ENCODE measurements around the gene HSPB6. TPM values are rescaled to one million over a fixed set of nuclear protein-coding genes. Genes with fewer than 3 reads are reported as not detected.

Gene HSPB6
- polyA plus RNA-seq, 1 donor (not counting 4 experiments of a cell fraction or from before 2014, with no cell fraction given), result not detected

DNA sequence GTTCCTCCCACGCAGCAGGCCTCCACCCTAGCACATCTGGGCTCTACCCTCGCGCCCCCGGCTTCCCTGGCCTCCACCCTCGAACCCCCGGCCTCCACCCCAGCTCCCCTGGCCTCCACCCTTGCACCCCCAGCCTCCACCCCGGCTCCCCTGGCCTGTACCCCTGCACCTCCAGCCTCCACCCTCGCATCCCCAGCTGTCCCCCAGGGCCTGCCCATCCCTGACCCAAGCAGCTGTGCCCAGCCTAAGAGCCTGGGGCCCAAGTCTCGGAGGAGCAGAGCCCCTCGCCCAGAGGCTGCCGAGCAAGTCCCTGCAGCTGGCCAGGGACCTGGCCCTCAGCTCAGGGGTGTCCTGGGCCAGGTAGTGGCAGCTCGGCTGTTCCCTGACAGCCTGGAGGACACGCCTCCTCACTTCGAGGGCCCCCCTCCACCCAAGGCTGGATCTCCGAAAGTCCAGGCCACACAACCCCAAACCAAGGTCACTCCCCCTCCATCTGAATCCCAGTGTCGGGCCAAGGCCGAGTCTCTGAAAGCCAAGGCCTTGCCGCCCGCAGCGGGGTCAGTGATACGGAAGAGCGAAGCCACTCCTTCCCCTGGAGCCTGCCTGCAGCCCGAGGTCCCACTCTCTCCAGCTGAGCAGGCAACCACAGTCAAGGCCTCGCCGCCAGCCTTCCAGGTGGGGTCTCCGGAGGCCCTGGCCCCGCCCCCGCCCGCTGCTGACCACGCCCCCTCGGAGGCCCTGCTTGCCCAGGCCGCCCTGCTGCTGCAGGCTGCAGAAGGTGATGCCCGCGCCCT, 10.7 kb upstream of the HSPB6 start:
- no peak overlapping the region for H3K4me2 ChIP-seq (ENCODE audit: control insufficient read depth, extremely low read depth, insufficient read depth, low read depth, low read length)
- H3K4me3 ChIP-seq (ENCODE audit: control insufficient read depth in 2 of 3, extremely low read depth in 1 of 3, insufficient read depth in 2 of 3, low read depth in 1 of 3, low read length in 3 of 3), result no peak overlapping the region
- H2AFZ ChIP-seq (ENCODE audit: control insufficient read depth, low read length), result no peak overlapping the region
- no peaks in the 10 kb centered on the region for H3K9me3 ChIP-seq (ENCODE audit: control insufficient read depth, low read depth, low read length)
- no peaks in the 10 kb centered on the region for H3K9me1 ChIP-seq (ENCODE audit: control insufficient read depth, extremely low read depth, insufficient read depth, low read length)
- DNase-seq (ENCODE audit: low read depth, low spot score) (no peak), FAIRE-seq (no peak)
- no peak overlapping the region for H3K27ac ChIP-seq (ENCODE audit: control insufficient read depth, insufficient read depth, low read length)
- no peak overlapping the region for H3K9ac ChIP-seq (ENCODE audit: control insufficient read depth, extremely low read depth, insufficient read depth, low read length)
- peaks cover 7 to 13% of the 10 kb centered on the region in 2 experiments for H3K36me3 ChIP-seq (ENCODE audit: control insufficient read depth in 2 of 2, extremely low read depth in 1 of 2, insufficient read depth in 2 of 2, low read length in 2 of 2)
- no peaks in the 10 kb centered on the region for H3K79me2 ChIP-seq (ENCODE audit: control insufficient read depth, insufficient read depth, low read length)
- dilution Hi-C loops (cut with MboI; ENCODE audit: extremely low pct_ligation_motif_present, low sequenced_read_pairs), result no loop called here
- TF ChIP-seq, protein P1, sequence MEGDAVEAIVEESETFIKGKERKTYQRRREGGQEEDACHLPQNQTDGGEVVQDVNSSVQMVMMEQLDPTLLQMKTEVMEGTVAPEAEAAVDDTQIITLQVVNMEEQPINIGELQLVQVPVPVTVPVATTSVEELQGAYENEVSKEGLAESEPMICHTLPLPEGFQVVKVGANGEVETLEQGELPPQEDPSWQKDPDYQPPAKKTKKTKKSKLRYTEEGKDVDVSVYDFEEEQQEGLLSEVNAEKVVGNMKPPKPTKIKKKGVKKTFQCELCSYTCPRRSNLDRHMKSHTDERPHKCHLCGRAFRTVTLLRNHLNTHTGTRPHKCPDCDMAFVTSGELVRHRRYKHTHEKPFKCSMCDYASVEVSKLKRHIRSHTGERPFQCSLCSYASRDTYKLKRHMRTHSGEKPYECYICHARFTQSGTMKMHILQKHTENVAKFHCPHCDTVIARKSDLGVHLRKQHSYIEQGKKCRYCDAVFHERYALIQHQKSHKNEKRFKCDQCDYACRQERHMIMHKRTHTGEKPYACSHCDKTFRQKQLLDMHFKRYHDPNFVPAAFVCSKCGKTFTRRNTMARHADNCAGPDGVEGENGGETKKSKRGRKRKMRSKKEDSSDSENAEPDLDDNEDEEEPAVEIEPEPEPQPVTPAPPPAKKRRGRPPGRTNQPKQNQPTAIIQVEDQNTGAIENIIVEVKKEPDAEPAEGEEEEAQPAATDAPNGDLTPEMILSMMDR (optimal IDR thresholded peaks at IDR 0.05 in 1 of 3, IDR thresholded peaks at IDR 0.05 in 1 of 3, conservative IDR thresholded peaks at IDR 0.05 in 1 of 3; ENCODE audit: extremely low read depth in 1 of 3, insufficient read depth in 2 of 3, low read length in 3 of 3), result no peak
- TF ChIP-seq EZH2 (IDR thresholded peaks at IDR 0.05; ENCODE audit: low read length), result no peak
- H3K4me1 ChIP-seq (ENCODE audit: control insufficient read depth, extremely low read depth, insufficient read depth, low read length), result no peaks in the 10 kb centered on the region
- no peaks in the 10 kb centered on the region for H3K27me3 ChIP-seq (ENCODE audit: control insufficient read depth, extremely low read depth, insufficient read depth, low read length)
- H4K20me1 ChIP-seq (ENCODE audit: control insufficient read depth, extremely low read depth, insufficient read depth, low read length), result no peaks in the 10 kb centered on the region

DNA sequence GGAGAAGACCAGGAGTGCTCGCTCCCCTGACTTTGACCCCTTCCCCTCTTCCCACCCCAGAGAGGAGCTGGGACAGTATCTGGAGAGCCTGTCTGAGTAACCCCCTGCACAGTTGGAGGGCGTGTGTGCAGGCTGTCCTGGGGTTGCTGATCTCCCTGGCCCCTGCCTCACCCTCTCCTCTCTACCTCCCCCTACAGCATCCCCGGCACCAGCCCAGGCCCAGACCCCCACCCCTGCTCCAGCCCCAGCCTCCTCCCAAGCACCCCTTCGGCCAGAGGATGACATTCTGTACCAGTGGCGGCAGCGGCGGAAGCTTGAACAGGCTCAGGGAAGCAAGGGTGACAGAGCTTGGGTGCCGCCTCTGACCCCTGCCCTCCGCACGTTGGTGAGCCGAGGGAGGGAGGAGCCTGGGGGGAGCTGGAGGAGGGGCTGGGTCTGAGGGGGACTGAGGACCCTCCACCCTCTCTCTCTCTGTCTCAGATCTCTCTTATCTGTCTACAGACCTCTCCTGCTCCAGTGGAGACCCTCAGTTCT, 9.8 kb upstream of the HSPB6 start:
- FAIRE-seq, result no peak
- no peaks in the 10 kb centered on the region for H3K79me2 ChIP-seq (ENCODE audit: control insufficient read depth, insufficient read depth, low read length)
- no peak overlapping the region for H3K27ac ChIP-seq (ENCODE audit: control insufficient read depth, insufficient read depth, low read length)
- H4K20me1 ChIP-seq (ENCODE audit: control insufficient read depth, extremely low read depth, insufficient read depth, low read length), result no peaks in the 10 kb centered on the region
- no peaks in the 10 kb centered on the region for H3K9me3 ChIP-seq (ENCODE audit: control insufficient read depth, low read depth, low read length)
- H2AFZ ChIP-seq (ENCODE audit: control insufficient read depth, low read length), result no peak overlapping the region
- dilution Hi-C loops (cut with MboI; ENCODE audit: extremely low pct_ligation_motif_present, low sequenced_read_pairs), result no loop called here
- no peak overlapping the region for H3K9ac ChIP-seq (ENCODE audit: control insufficient read depth, extremely low read depth, insufficient read depth, low read length)
- H3K36me3 ChIP-seq (ENCODE audit: control insufficient read depth in 2 of 2, extremely low read depth in 1 of 2, insufficient read depth in 2 of 2, low read length in 2 of 2), result peaks cover 9 to 13% of the 10 kb centered on the region in 2 experiments
- H3K4me1 ChIP-seq (ENCODE audit: control insufficient read depth, extremely low read depth, insufficient read depth, low read length), result no peaks in the 10 kb centered on the region
- H3K27me3 ChIP-seq (ENCODE audit: control insufficient read depth, extremely low read depth, insufficient read depth, low read length), result no peaks in the 10 kb centered on the region
- H3K4me3 ChIP-seq (ENCODE audit: control insufficient read depth in 2 of 3, extremely low read depth in 1 of 3, insufficient read depth in 2 of 3, low read depth in 1 of 3, low read length in 3 of 3), result no peak overlapping the region
- no peaks in the 10 kb centered on the region for H3K9me1 ChIP-seq (ENCODE audit: control insufficient read depth, extremely low read depth, insufficient read depth, low read length)
- no peak for DNase-seq (ENCODE audit: low read depth, low spot score)
- no peak overlapping the region for H3K4me2 ChIP-seq (ENCODE audit: control insufficient read depth, extremely low read depth, insufficient read depth, low read depth, low read length)
- TF ChIP-seq EZH2 (IDR thresholded peaks at IDR 0.05; ENCODE audit: low read length), result no peak
- TF ChIP-seq, protein P1 (optimal IDR thresholded peaks at IDR 0.05 in 1 of 3, IDR thresholded peaks at IDR 0.05 in 1 of 3, conservative IDR thresholded peaks at IDR 0.05 in 1 of 3; ENCODE audit: extremely low read depth in 1 of 3, insufficient read depth in 2 of 3, low read length in 3 of 3), result no peak
